Measurements from ENCODE around the gene DPP7.

- TF ChIP-seq CTCF (IDR thresholded peaks at IDR 0.05), result no peak
- TF ChIP-seq POLR2AphosphoS5 (IDR thresholded peaks at IDR 0.05), result no peak
- TF ChIP-seq EP300 (IDR thresholded peaks at IDR 0.05), result no peak
Measured at GRCh38 chr9:137159105-137160053, 44.8 kb upstream of the DPP7 start.

All from sigmoid colon (tissue), 4 donors.